ENCODE results near the gene CD55.
A peak's percentile ranks its signal among the peaks of the same experiment; 100 is the strongest.

GRCh38 chr1:207329469-207329868 lies 8.0 kb downstream of the CD55 start:
- TF ChIP-seq POLR2A (IDR thresholded peaks at IDR 0.05; ENCODE audit: low read length) (peak; percentile 21), GATA1 (IDR thresholded peaks at IDR 0.05; ENCODE audit: low read depth, low read length) (no peak)
